NCI-H526 treated with DMSO at 0.1 percent for 48 hours (cell line): ENCODE data around the gene NXNL2.

Source experiments
- DNase-seq: peaks from one replicate; lab custom pipeline; 2025; lab: John Stamatoyannopoulos, UW

Gene NXNL2

GRCh38 chr9:88578121-88579049 is 43.4 kb downstream of the NXNL2 start:
- no peak for DNase-seq

- DNase-seq: no peak
These were observed 44.2 kb downstream of the NXNL2 start for GRCh38 chr9:88579050-88579715.

- no peak for DNase-seq
These were observed 46.0 kb downstream of the NXNL2 start for GRCh38 chr9:88580961-88581360.

GRCh38 chr9:88583901-88584596 is 49.1 kb downstream of the NXNL2 start:
- DNase-seq: no peak

GRCh38 chr9:88585426-88585825 is 50.4 kb downstream of the NXNL2 start:
- DNase-seq: no peak

- DNase-seq: no peak
These were observed 51.5 kb downstream of the NXNL2 start for GRCh38 chr9:88586452-88586851.

- DNase-seq: no peak
These were observed 52.2 kb downstream of the NXNL2 start for GRCh38 chr9:88587182-88587581.

GRCh38 chr9:88587885-88588649 is 53.1 kb downstream of the NXNL2 start:
- DNase-seq: no peak

GRCh38 chr9:88589656-88590055 is 54.7 kb downstream of the NXNL2 start:
- no peak for DNase-seq

GRCh38 chr9:88590558-88591146 is 55.7 kb downstream of the NXNL2 start:
- no peak for DNase-seq

- DNase-seq: no peak
These were observed 58.7 kb downstream of the NXNL2 start for GRCh38 chr9:88593537-88594185.
